Measurements from ENCODE around the gene IL1RL1. TPM values are rescaled to one million over a fixed set of nuclear protein-coding genes. Genes with fewer than 3 reads are reported as not detected.
"Not testable (repeated sequence)": the region's sequence is repeated elsewhere in the genome, so short reads cannot be mapped to it uniquely, and the experiment has no call there.

Gene IL1RL1
- total and polyA plus RNA-seq, 2 experiments from 2014 or later, result 6.0 to 13.1 TPM

DNA sequence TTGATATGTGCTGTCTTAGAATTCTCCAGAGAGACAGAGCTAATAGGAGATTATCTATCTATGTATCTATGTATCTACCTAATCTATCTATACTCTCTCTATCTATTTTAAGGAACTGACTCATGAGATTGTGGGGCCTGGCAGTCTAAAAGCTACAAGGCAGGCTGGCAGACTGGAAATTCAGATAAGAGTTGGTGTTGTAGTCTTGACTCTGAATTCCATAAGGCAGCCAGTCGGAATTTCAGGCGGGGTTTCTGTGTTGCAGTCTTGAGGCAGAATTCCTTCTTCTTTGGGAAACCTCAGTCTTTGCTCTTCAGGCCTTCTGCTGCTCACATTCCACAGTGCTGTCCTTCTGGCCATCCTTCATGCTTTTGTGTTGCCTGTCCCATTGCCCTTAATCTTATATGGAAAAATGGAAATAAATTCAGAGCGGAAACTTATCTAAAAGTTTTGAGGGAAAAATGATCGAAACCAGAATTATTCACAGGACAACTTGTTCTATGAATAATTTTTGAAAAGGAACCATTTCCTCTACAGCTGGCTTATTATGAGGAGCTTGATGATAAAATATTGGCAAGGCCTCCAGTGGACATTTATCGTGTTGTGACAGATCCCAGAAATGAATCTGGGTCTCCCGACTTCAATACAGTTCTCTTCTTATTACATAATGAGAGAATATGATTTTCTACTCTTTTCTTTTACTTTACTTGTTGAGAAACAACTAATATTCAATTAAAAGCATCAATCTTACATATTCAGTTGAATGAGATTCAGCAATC lies 10.8 kb downstream of the IL1RL1 start:
- Histone ChIP-seq H3K4me2 (no peak overlapping the region), H3K9me3 (ENCODE audit: low read depth) (no peaks in the 10 kb centered on the region), H3K4me1 (ENCODE audit: insufficient read depth) (no peaks in the 10 kb centered on the region), H4K20me1 (ENCODE audit: insufficient read depth, poor library complexity, severe bottlenecking) (no peaks in the 10 kb centered on the region), H3K27ac (no peak overlapping the region), H3K79me2 (no peaks in the 10 kb centered on the region), H3K9me2 (replicated peaks; ENCODE audit: insufficient read depth) (no peaks in the 10 kb centered on the region), H3K27me3 (no peaks in the 10 kb centered on the region), H2AFZ (no peak overlapping the region), H3K36me3 (replicated peaks; ENCODE audit: insufficient read depth, low read depth) (no peaks in the 10 kb centered on the region), H3K4me3 (no peak overlapping the region)
- 85% methylated on average over 6 of the region's 6 CpGs for WGBS (ENCODE audit: low lambda C conversion rate, missing lambda C conversion rate)
- no peak for DNase-seq (ENCODE audit: low spot score)
- TF ChIP-seq EZH2phosphoT487 (IDR thresholded peaks at IDR 0.05; ENCODE audit: low read depth, severe bottlenecking, unreplicated experiment), result no peak
- TF ChIP-seq EZH2 (IDR thresholded peaks at IDR 0.05; ENCODE audit: borderline replicate concordance), result no peak
- TF ChIP-seq, protein P1, sequence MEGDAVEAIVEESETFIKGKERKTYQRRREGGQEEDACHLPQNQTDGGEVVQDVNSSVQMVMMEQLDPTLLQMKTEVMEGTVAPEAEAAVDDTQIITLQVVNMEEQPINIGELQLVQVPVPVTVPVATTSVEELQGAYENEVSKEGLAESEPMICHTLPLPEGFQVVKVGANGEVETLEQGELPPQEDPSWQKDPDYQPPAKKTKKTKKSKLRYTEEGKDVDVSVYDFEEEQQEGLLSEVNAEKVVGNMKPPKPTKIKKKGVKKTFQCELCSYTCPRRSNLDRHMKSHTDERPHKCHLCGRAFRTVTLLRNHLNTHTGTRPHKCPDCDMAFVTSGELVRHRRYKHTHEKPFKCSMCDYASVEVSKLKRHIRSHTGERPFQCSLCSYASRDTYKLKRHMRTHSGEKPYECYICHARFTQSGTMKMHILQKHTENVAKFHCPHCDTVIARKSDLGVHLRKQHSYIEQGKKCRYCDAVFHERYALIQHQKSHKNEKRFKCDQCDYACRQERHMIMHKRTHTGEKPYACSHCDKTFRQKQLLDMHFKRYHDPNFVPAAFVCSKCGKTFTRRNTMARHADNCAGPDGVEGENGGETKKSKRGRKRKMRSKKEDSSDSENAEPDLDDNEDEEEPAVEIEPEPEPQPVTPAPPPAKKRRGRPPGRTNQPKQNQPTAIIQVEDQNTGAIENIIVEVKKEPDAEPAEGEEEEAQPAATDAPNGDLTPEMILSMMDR (IDR thresholded peaks at IDR 0.05; ENCODE audit: poor library complexity), result no peak

DNA sequence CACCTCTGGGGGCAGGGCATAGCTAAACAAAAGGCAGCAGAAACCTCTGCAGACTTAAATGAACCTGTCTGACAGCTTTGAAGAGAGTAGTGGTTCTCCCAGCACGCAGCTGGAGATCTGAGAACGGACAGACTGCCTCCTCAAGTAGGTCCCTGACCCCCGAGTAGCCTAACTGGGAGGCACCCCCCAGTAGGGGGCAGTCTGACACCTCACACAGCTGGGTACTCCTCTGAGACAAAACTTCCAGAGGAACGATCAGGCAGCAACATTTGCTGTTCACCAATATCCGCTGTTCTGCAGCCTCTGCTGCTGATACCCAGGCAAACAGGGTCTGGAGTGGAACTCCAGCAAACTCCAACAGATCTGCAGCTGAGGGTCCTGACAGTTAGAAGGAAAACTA lies 13.6 kb downstream of the IL1RL1 start:
- not testable (repeated sequence) for H3K4me3 ChIP-seq; H3K4me1 ChIP-seq (ENCODE audit: insufficient read depth); H4K20me1 ChIP-seq (ENCODE audit: insufficient read depth, poor library complexity, severe bottlenecking); H3K36me3 ChIP-seq (replicated peaks; ENCODE audit: insufficient read depth, low read depth); DNase-seq (ENCODE audit: low spot score); H3K9me3 ChIP-seq (ENCODE audit: low read depth); H3K9me2 ChIP-seq (replicated peaks; ENCODE audit: insufficient read depth); H3K27ac ChIP-seq; H3K27me3 ChIP-seq; H2AFZ ChIP-seq; H3K79me2 ChIP-seq; H3K4me2 ChIP-seq
- WGBS (ENCODE audit: low lambda C conversion rate, missing lambda C conversion rate), result 82% methylated on average over 5 of the region's 5 CpGs

- WGBS (ENCODE audit: low lambda C conversion rate, missing lambda C conversion rate), result 81% methylated on average over 5 of the region's 5 CpGs
- no peak overlapping the region for H3K27ac ChIP-seq
- H3K4me1 ChIP-seq (ENCODE audit: insufficient read depth), result no peaks in the 10 kb centered on the region
- no peaks in the 10 kb centered on the region for H3K36me3 ChIP-seq (replicated peaks; ENCODE audit: insufficient read depth, low read depth)
- H3K9me3 ChIP-seq (ENCODE audit: low read depth), result no peaks in the 10 kb centered on the region
- no peak overlapping the region for H2AFZ ChIP-seq
- TF ChIP-seq, protein P1 (IDR thresholded peaks at IDR 0.05; ENCODE audit: poor library complexity), result no peak
- TF ChIP-seq EZH2phosphoT487 (IDR thresholded peaks at IDR 0.05; ENCODE audit: low read depth, severe bottlenecking, unreplicated experiment), result no peak
- TF ChIP-seq EZH2 (IDR thresholded peaks at IDR 0.05; ENCODE audit: borderline replicate concordance), result no peak
- H3K4me3 ChIP-seq, result no peak overlapping the region
- DNase-seq (ENCODE audit: low spot score), result no peak
- no peaks in the 10 kb centered on the region for H3K27me3 ChIP-seq
- no peak overlapping the region for H3K4me2 ChIP-seq
- H3K9me2 ChIP-seq (replicated peaks; ENCODE audit: insufficient read depth), result no peaks in the 10 kb centered on the region
- H3K79me2 ChIP-seq, result no peaks in the 10 kb centered on the region
- no peaks in the 10 kb centered on the region for H4K20me1 ChIP-seq (ENCODE audit: insufficient read depth, poor library complexity, severe bottlenecking)
Observed at GRCh38 chr2:102331311-102331980, 20.1 kb downstream of the IL1RL1 start.

DNA sequence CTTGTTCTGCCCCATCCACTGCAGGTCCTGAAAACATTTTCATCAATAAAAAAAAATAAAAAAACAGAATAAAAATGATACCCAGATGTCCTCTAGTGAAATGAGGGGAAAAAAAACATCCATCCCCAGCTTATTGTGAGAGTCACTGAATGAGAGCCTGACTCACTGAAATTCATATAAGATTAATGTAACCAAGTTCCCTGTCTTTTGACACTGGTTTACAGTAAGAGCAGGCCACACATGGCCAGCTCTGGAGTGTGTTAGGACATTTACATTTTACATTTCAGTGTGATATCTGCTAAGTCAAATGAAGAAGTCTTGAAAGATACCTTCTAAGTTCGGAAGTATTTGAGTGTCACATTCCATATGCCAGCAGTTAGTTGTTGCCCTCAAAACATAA lies 23.1 kb downstream of the IL1RL1 start:
- no peak overlapping the region for H3K4me3 ChIP-seq
- no peaks in the 10 kb centered on the region for H3K79me2 ChIP-seq
- H3K27me3 ChIP-seq, result no peaks in the 10 kb centered on the region
- H2AFZ ChIP-seq, result no peak overlapping the region
- H3K9me2 ChIP-seq (replicated peaks; ENCODE audit: insufficient read depth), result no peaks in the 10 kb centered on the region
- H3K27ac ChIP-seq, result no peak overlapping the region
- no peak for DNase-seq (ENCODE audit: low spot score)
- WGBS (ENCODE audit: low lambda C conversion rate, missing lambda C conversion rate), result 64% methylated on average over 1 of the region's 1 CpG
- TF ChIP-seq EZH2 (IDR thresholded peaks at IDR 0.05; ENCODE audit: borderline replicate concordance), result no peak
- TF ChIP-seq EZH2phosphoT487 (IDR thresholded peaks at IDR 0.05; ENCODE audit: low read depth, severe bottlenecking, unreplicated experiment), result no peak
- TF ChIP-seq, protein P1 (IDR thresholded peaks at IDR 0.05; ENCODE audit: poor library complexity), result no peak
- H3K9me3 ChIP-seq (ENCODE audit: low read depth), result no peaks in the 10 kb centered on the region
- H3K4me2 ChIP-seq, result no peak overlapping the region
- no peaks in the 10 kb centered on the region for H3K4me1 ChIP-seq (ENCODE audit: insufficient read depth)
- H4K20me1 ChIP-seq (ENCODE audit: insufficient read depth, poor library complexity, severe bottlenecking), result no peaks in the 10 kb centered on the region
- H3K36me3 ChIP-seq (replicated peaks; ENCODE audit: insufficient read depth, low read depth), result no peaks in the 10 kb centered on the region
